ENCODE results near the gene PDE6B. TPM values are rescaled to one million over a fixed set of nuclear protein-coding genes. Genes with fewer than 3 reads are reported as not detected.

The PDE6B gene
- polyA plus RNA-seq, 2 of the 4 experiments (the other 2 are of a cell fraction): not detected

DNA sequence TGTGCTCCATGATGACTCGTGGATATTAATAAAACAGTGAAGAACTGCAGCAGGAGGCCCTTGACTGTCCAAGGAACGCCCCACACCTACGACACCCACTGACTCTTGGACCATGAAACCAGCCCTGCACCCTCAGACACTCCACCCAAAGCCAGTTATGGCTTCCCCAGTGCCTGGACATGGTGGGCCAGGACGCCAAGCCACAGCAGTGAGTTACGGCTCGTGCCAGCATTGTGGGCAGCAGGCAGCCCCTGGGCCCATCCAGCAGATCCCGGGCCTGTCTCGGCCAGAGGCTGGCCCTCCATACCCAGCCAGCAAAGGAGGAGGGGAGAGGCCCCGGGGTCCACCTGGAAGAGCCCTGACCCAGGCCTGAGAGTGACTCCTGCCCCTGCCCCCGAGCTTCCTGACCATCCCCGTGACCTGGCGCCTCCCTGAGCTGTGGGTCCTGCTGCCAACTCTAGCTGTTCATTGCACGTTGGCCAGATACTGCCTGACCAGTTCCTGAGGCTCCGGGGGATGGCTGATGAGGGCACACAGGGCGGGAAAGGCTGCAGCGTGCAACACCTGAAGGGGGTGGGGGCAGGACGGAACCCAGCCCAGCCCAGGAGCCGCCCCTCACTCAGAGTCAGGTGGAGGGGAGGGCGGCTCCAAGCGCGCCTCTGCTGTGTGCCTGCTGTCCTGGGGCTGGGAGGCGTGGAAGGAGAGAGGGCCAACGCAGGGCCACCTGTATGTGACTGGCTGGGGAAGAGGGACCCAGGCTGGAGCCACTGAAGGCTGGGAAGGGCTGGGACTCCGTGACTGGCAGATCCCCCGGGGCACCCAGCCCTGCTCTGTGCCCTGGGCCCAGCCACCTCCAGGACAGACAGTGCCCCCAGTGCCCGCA, 62.8 kb downstream of the PDE6B start (continued):
- TF ChIP-seq, protein P1, sequence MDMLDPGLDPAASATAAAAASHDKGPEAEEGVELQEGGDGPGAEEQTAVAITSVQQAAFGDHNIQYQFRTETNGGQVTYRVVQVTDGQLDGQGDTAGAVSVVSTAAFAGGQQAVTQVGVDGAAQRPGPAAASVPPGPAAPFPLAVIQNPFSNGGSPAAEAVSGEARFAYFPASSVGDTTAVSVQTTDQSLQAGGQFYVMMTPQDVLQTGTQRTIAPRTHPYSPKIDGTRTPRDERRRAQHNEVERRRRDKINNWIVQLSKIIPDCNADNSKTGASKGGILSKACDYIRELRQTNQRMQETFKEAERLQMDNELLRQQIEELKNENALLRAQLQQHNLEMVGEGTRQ (IDR thresholded peaks at IDR 0.05): no peak
- TF ChIP-seq RARB (CRISPR knock-in tag; IDR thresholded peaks at IDR 0.05) (no peak), CHD4 (IDR thresholded peaks at IDR 0.05; ENCODE audit: borderline replicate concordance) (no peak)

DNA sequence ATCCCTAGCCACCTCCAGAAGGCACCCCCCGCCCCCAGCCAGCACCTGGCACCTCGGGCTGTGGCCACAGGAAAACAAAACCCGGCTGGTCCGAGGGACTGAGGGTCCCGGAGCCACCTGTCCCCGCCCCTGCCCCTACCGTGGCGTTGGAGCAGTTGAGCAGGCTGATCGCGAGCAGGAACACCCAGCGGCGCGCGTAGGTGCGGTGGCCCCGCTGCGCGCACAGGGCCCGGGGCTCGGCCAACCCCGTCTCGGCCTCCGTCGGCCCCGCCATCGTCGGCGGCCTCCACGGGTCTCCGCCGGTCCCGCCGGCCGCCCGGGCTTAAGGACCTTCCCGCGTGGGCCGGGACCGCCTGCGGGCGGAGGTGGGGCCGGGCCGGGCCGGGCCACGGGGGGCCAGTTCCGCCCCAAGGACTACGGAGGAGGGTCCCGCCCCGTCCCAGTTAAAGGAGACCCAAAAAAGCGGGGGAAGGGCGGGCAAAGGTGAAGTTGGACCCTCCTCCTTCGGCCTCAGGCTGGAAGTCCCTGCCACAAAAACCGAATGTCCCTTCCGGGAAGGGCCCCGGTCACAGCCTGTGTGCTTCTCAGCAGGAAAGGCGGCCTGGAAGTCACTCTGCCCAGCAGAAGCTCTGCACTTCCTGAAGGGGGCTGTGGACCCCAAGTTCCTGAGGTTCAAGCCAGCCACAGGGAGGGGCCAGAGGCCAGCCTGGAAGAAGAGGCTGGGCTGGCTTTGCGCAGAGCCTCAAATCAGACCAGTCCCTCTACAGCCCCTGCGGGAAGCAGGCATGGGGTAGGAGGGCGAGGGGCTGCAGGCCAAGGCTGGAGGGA, 63.7 kb downstream of the PDE6B start, which contains the start of gene SLC49A3:
SLC49A3 (minus strand) TSS at position 298 of the 828 bp plus-strand sequence; CDS start at position 274, 24 bp downstream.
- no peak for DNase-seq (ENCODE audit: low read depth in 1 of 2, low spot score in 1 of 2)
- POLR2A ChIA-PET: no interaction called here

DNA sequence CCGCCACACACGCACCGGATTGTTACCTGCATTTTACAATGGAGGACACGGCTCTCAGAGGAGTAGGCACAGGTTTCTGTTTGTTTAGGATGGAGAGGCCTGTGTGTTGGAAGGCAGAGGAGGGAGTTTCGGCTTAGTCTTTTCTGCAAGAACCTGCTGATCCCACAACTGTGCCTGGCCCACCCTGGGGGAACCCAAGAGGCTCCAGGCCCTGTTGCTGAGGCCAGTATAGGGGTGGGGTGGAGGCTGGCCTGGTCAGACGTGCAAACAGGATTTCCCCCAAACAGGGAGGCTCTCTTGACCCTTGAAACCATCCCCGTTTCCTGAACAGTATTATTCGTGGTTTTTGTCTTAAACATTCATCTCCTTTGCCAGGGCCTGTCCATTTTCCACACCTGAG, 64.3 kb downstream of the PDE6B start:
- WGBS (ENCODE audit: missing lambda C conversion rate): 92% methylated on average over 7 of the region's 8 CpGs
- CTCF ChIA-PET: no interaction called here
- no peak overlapping the region for H3K4me3 ChIP-seq
- POLR2A ChIA-PET: no interaction called here
- no peak overlapping the region for H3K27ac ChIP-seq
- FAIRE-seq: no peak
- no peak for DNase-seq (ENCODE audit: low read depth in 1 of 2, low spot score in 1 of 2)
- H3K9me3 ChIP-seq: no peaks in the 10 kb centered on the region
- TF ChIP-seq MYC (IDR thresholded peaks at IDR 0.05; ENCODE audit: borderline replicate concordance, low read length) (no peak), NR3C1 (IDR thresholded peaks at IDR 0.05) (no peak), RFX5 (IDR thresholded peaks at IDR 0.05) (no peak), EHMT2 (IDR thresholded peaks at IDR 0.05; ENCODE audit: low read depth) (no peak), CHD4 (IDR thresholded peaks at IDR 0.05; ENCODE audit: borderline replicate concordance) (no peak), ZC3H11A (IDR thresholded peaks at IDR 0.05) (no peak), ESRRA (IDR thresholded peaks at IDR 0.05; ENCODE audit: borderline replicate concordance, low read length) (no peak), NPAS2 (CRISPR knock-in tag; IDR thresholded peaks at IDR 0.05; ENCODE audit: borderline replicate concordance) (no peak), KDM1A (IDR thresholded peaks at IDR 0.05; ENCODE audit: low read depth) (no peak)
- TF ChIP-seq, protein P2, sequence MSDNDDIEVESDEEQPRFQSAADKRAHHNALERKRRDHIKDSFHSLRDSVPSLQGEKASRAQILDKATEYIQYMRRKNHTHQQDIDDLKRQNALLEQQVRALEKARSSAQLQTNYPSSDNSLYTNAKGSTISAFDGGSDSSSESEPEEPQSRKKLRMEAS (IDR thresholded peaks at IDR 0.05): no peak
- peaks cover 19% of the 10 kb centered on the region for H3K4me1 ChIP-seq
- no peak for ATAC-seq
- H3K4me2 ChIP-seq: no peak overlapping the region

More for the DNA sequence above, 63.7 kb downstream of the PDE6B start, which contains the start of gene SLC49A3:
- no peak within 1 kb of the TSS for H3K4me3 ChIP-seq
- TF ChIP-seq CHD2 (IDR thresholded peaks at IDR 0.05; ENCODE audit: low read length, partially characterized antibody) (no peak), NFE2L2 (conservative IDR thresholded peaks at IDR 0.05; ENCODE audit: low read length) (no peak), CEBPB (IDR thresholded peaks at IDR 0.05) (no peak), PHF8 (IDR thresholded peaks at IDR 0.05; ENCODE audit: borderline replicate concordance, low read depth) (no peak), ZFP36 (IDR thresholded peaks at IDR 0.05; ENCODE audit: borderline replicate concordance, partially characterized antibody) (no peak), ZSCAN20 (CRISPR knock-in tag; IDR thresholded peaks at IDR 0.05) (no peak), GATA3 (IDR thresholded peaks at IDR 0.05; ENCODE audit: borderline replicate concordance) (no peak), TFCP2L1 (CRISPR knock-in tag; IDR thresholded peaks at IDR 0.05) (no peak), EHMT2 (IDR thresholded peaks at IDR 0.05; ENCODE audit: low read depth) (no peak), KDM1A (IDR thresholded peaks at IDR 0.05; ENCODE audit: low read depth) (no peak), ZC3H11A (IDR thresholded peaks at IDR 0.05) (no peak), RNF2 (IDR thresholded peaks at IDR 0.05; ENCODE audit: borderline replicate concordance, low read depth) (no peak), MYC (IDR thresholded peaks at IDR 0.05; ENCODE audit: borderline replicate concordance, low read length) (no peak), EHF (CRISPR knock-in tag; IDR thresholded peaks at IDR 0.05) (no peak), CHD4 (IDR thresholded peaks at IDR 0.05; ENCODE audit: borderline replicate concordance) (no peak)
- TF ChIP-seq, protein P3, sequence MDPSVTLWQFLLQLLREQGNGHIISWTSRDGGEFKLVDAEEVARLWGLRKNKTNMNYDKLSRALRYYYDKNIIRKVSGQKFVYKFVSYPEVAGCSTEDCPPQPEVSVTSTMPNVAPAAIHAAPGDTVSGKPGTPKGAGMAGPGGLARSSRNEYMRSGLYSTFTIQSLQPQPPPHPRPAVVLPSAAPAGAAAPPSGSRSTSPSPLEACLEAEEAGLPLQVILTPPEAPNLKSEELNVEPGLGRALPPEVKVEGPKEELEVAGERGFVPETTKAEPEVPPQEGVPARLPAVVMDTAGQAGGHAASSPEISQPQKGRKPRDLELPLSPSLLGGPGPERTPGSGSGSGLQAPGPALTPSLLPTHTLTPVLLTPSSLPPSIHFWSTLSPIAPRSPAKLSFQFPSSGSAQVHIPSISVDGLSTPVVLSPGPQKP (IDR thresholded peaks at IDR 0.05; ENCODE audit: low read depth, low read length): no peak
- TF ChIP-seq, protein P4, sequence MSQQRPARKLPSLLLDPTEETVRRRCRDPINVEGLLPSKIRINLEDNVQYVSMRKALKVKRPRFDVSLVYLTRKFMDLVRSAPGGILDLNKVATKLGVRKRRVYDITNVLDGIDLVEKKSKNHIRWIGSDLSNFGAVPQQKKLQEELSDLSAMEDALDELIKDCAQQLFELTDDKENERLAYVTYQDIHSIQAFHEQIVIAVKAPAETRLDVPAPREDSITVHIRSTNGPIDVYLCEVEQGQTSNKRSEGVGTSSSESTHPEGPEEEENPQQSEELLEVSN (IDR thresholded peaks at IDR 0.05; ENCODE audit: borderline replicate concordance, low read depth): no peak
- TF ChIP-seq, protein P2 (IDR thresholded peaks at IDR 0.05): no peak
- TF ChIP-seq, protein P5, sequence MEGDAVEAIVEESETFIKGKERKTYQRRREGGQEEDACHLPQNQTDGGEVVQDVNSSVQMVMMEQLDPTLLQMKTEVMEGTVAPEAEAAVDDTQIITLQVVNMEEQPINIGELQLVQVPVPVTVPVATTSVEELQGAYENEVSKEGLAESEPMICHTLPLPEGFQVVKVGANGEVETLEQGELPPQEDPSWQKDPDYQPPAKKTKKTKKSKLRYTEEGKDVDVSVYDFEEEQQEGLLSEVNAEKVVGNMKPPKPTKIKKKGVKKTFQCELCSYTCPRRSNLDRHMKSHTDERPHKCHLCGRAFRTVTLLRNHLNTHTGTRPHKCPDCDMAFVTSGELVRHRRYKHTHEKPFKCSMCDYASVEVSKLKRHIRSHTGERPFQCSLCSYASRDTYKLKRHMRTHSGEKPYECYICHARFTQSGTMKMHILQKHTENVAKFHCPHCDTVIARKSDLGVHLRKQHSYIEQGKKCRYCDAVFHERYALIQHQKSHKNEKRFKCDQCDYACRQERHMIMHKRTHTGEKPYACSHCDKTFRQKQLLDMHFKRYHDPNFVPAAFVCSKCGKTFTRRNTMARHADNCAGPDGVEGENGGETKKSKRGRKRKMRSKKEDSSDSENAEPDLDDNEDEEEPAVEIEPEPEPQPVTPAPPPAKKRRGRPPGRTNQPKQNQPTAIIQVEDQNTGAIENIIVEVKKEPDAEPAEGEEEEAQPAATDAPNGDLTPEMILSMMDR (IDR thresholded peaks at IDR 0.05): no peak
- peaks cover 23% of the 10 kb centered on the region for H3K4me1 ChIP-seq
- H3K9me3 ChIP-seq: no peaks in the 10 kb centered on the region
- 93% methylated on average over 15 of the region's 59 CpGs for WGBS (ENCODE audit: missing lambda C conversion rate)
- FAIRE-seq: no peak
- ATAC-seq: no peak
- H3K4me2 ChIP-seq: peak within 1 kb of the TSS; percentile 74
- peak within 1 kb of the TSS; percentile 76 to 98 for H3K27ac ChIP-seq
- CTCF ChIA-PET: no interaction called here
